Measurements from ENCODE around the gene EML1.
A peak's percentile ranks its signal among the peaks of the same experiment; 100 is the strongest.

Gene EML1

GRCh38 chr14:99821519-99822508, 28.6 kb downstream of the EML1 start:
- DNase-seq (ENCODE audit: low spot score) = peak; percentile 59
- FAIRE-seq = peak; percentile 64

GRCh38 chr14:99822800-99823455, 29.7 kb downstream of the EML1 start:
- no peak for FAIRE-seq
- DNase-seq (ENCODE audit: low spot score) = no peak

- no peak for FAIRE-seq
- DNase-seq (ENCODE audit: low spot score) = no peak
Measured at GRCh38 chr14:99824776-99825175, 31.6 kb downstream of the EML1 start.

GRCh38 chr14:99829450-99829849, 36.2 kb downstream of the EML1 start:
- DNase-seq (ENCODE audit: low spot score) = no peak
- FAIRE-seq = no peak

GRCh38 chr14:99831303-99831702, 38.1 kb downstream of the EML1 start:
- DNase-seq (ENCODE audit: low spot score) (no peak), FAIRE-seq (no peak)

GRCh38 chr14:99831903-99832685, 38.9 kb downstream of the EML1 start:
- FAIRE-seq (no peak), DNase-seq (ENCODE audit: low spot score) (no peak)

GRCh38 chr14:99837822-99838221, 44.6 kb downstream of the EML1 start:
- no peak for DNase-seq (ENCODE audit: low spot score)
- FAIRE-seq = no peak

GRCh38 chr14:99838639-99839134, 45.5 kb downstream of the EML1 start:
- DNase-seq (ENCODE audit: low spot score) (no peak), FAIRE-seq (no peak)

GRCh38 chr14:99839696-99840095, 46.5 kb downstream of the EML1 start:
- FAIRE-seq = no peak
- no peak for DNase-seq (ENCODE audit: low spot score)

GRCh38 chr14:99840265-99840664, 47.1 kb downstream of the EML1 start:
- FAIRE-seq (no peak), DNase-seq (ENCODE audit: low spot score) (no peak)

GRCh38 chr14:99840774-99841305, 47.6 kb downstream of the EML1 start:
- no peak for DNase-seq (ENCODE audit: low spot score)
- no peak for FAIRE-seq

- DNase-seq (ENCODE audit: low spot score) (no peak), FAIRE-seq (no peak)
Measured at GRCh38 chr14:99841436-99842071, 48.3 kb downstream of the EML1 start.

- FAIRE-seq = no peak
- no peak for DNase-seq (ENCODE audit: low spot score)
Measured at GRCh38 chr14:99842141-99842540, 48.9 kb downstream of the EML1 start.

GRCh38 chr14:99846808-99847207, 53.6 kb downstream of the EML1 start:
- DNase-seq (ENCODE audit: low spot score) (no peak), FAIRE-seq (no peak)

- FAIRE-seq = no peak
Measured at GRCh38 chr14:99850709-99851108, 57.5 kb downstream of the EML1 start.

GRCh38 chr14:99852578-99852977, 59.4 kb downstream of the EML1 start:
- FAIRE-seq = no peak

More at GRCh38 chr14:99850709-99851108, 57.5 kb downstream of the EML1 start:
- DNase-seq (ENCODE audit: low spot score) = no peak

GRCh38 chr14:99853206-99853605, 60.0 kb downstream of the EML1 start:
- no peak for FAIRE-seq
- DNase-seq (ENCODE audit: low spot score) = no peak

More at GRCh38 chr14:99852578-99852977, 59.4 kb downstream of the EML1 start:
- no peak for DNase-seq (ENCODE audit: low spot score)

- no peak for DNase-seq (ENCODE audit: low spot score)
- no peak for FAIRE-seq
Measured at GRCh38 chr14:99854831-99855230, 61.6 kb downstream of the EML1 start.

- DNase-seq (ENCODE audit: low spot score) (no peak), FAIRE-seq (no peak)
Measured at GRCh38 chr14:99855271-99855670, 62.1 kb downstream of the EML1 start.

GRCh38 chr14:99857551-99857950, 64.3 kb downstream of the EML1 start:
- DNase-seq (ENCODE audit: low spot score) (no peak), FAIRE-seq (no peak)

GRCh38 chr14:99860219-99860618, 67.0 kb downstream of the EML1 start:
- DNase-seq (ENCODE audit: low spot score) (no peak), FAIRE-seq (no peak)

All from RCC 7860 (cell line).